ENCODE data around the gene CHIC2.
A peak's percentile ranks its signal among the peaks of the same experiment; 100 is the strongest.

The CHIC2 gene

GRCh38 chr4:54092405-54093323 is 28.3 kb upstream of the CHIC2 start:
- DNase-seq: no peak

DNA sequence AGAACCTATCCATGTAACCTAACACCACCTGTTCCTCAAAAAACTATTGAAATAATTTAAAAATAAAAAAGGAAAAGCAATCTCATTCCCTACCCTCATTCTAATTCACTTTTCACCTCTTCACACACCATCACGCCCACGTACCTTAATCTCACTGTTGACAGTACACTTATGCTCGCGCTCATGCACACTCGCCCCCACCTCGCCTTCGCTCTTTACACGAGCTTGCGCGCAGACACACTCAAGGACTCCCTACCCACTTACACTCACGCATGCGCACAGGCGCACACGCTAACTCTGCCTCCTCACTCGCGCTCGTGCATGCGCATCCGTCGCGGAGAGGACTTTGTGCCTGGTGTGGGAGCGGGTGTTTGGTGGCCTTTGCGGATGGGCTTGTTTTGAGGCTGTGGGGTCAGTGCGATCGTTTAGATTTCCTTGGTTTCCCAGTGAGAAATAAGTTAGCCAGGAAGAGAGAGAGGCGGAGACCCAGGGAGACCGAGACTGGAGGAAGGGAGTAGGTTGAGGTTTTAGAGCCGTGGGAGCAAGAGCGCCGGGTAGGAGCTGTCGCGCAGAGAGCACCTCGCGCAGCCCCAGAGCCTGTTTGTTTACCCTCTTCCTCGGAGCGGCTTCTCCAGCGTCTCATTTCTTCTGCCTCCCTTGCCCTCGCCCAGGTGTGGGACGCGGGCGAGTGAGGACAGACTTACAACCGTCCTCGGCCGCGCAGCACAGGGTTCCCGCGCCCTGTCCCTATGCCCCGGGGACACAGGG is 27.4 kb upstream of the CHIC2 start:
- DNase-seq: peak; percentile 21

DNA sequence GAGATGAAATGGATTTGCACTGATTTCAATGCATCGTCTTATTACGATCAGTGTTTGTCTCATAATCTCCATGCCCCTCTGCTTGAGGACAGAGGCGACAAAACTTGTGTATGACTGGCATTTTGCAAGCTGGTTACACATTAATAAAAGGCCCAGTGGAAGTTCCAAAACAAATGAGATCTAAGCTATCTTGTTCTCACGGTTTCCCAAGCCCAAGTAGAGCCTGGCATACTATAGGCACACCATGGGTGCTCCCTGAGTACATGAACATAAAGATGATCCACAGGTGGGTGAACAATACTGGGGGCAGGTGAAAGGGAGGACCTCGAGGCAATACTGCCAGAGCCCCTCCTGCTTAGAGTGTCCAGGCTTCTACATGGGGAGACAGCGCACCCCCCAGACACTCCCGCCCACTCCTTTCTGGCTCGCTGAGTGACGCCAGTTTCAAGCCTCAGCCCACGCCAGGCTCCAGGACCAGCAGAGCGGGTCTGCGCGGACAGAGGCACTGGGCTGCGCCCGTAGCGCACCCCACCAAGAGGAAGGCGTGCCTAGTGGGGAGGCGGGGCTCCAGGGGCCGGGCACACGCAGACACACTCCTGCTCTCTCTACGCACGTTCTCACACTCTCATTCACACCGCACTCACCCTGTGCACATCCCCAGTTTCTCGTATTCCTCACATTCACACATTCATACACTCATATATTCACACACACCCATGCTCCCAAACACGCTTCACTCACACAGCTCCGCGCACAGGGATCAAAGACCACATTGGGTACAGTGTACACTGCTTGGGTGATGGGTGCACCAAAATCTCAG is 26.6 kb upstream of the CHIC2 start:
- DNase-seq: no peak

DNA sequence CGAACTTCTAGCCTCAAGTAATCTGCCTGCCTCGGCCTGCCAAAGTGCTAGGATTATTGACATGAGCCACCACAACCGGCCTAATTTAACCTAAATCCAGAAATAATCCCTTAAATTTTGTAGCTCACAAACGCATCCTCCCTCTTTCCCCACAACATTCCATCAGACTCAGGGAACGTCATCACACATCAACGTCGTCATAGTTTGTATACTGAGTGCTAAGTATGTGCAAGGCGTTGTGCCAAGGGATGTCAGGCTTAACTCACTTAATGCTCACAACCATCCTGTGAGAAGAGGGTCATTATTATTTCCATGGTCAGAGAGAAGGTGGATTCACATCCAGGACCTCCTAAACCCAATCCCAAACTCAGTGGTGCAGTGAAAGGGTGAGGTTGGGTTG is 26.0 kb upstream of the CHIC2 start:
- no peak for DNase-seq

DNA sequence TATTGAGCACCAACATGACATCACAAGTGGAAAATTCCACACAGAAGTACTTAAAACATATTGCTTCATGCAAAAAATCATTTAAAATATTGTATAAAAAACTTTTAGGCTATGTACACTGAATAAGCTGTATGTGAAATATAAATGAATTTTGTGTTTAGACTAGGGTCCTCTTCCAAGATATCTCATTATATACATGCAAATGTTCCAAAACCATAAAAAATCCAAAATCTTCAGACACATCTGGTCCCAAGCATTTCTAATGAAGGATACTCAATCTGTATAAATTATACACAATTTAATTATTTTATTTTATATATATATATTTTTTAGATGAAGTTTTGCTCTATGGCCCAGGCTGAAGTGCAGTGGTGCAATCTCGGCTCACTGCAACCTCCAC is 25.5 kb upstream of the CHIC2 start:
- no peak for DNase-seq

- DNase-seq: no peak
These were observed 20.9 kb upstream of the CHIC2 start for GRCh38 chr4:54085284-54085683.

DNA sequence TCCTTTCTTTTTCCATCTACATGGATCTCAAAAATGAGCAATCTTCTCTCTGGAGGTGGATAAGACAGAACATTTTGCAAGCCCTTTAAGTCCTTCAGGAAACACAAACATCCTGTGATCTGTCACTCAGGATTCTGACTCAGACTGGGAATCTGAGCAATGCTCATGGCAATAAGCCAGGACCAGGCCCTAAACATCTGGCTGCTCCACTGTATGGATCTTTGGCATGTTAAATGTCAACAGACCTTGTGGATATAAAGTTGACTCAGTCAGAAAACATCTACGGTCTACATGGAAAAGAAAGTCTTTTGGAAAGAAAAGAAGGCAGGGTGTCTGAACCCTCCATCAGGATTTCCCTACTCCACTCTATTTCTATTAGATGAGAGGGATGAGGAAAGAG is 17.8 kb upstream of the CHIC2 start:
- DNase-seq: no peak

- DNase-seq: no peak
These were observed 13.4 kb upstream of the CHIC2 start for GRCh38 chr4:54077812-54078211.

DNA sequence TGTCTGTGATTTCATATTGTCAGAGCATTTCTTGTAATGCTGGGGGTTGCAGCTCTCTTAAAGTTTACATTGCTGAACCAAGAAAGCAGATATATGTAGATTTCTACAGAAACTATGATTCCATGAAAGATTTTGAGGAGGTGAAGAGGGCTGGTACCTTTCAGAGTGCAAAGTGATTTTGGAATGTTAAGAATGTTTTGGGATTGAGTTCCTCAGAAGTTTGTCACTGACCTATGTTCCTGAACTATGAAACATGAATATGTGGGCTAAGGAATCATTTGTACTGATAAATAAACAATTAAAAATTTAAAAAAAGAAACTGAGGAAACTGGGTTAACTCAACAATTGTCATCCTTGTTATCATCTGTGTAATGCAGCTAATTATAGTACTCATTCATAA is 12.3 kb upstream of the CHIC2 start:
- DNase-seq: no peak

DNA sequence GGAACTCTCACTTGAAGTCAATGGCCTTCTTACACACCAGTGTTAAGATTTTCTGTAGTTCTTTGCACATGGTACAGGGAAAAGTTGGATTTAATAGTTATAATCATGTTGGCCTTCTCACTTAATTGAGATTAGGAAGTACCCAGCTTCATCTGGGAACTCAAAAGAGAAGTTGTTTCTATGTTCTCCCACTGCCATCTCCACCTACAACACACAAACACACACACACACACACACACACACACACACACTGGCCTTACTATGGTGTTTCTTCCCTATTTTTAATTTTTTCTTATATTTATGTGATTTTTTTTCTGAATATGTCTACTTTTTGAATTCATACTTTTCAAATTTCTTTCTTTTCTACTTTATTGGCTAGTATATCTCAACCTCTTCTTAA is 10.0 kb upstream of the CHIC2 start:
- no peak for DNase-seq

DNA sequence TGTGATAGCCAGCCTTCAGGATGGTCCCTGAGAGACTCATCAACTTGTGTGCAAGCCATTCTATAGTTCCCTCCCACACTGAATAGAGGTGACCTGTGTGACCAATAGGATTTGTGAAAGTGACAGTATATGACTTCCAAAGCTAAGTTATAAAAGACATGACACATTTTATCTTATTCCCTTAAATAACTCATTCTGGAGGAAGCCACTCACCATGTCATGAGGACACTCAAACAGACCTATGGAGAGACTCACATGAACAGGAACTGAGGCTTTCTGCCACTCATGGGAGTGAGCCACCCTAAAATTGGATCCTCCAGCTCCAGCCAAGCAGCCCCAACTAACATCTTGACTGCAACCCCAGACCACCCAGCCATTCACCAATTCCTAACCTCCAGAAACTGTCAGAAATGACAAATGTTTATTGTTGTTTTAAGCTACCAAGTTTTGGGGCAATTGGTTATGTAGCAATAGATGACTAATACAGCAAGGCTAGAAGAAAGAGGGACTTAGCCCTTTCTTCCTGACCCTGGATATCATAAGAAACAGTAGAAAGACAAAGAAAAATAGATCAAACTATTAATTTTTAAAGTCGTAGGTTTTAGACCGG is 9.0 kb upstream of the CHIC2 start:
- DNase-seq: no peak

DNA sequence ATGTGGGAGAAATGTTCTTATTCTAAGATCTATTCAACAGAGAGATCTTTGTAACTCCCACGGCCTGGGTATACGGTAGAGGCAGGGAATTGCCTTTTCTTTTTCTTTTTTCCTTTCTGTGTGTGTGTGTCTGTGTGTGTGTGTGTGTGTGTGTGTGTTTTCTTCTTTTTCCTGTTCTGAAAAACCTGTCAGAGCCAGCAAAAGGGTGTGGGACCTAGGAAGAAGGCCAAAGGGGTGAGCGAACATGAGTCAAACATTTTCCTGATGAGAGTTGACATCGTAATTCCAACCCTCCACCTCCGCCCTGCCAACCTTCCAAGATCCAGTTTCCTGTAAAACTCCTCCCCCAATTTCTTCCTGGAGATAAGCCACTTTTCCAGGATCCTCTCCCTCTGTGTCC is 2.8 kb upstream of the CHIC2 start:
- DNase-seq: no peak

- no peak for DNase-seq
These were observed 2.3 kb upstream of the CHIC2 start for GRCh38 chr4:54066718-54067129.

GRCh38 chr4:54066088-54066415 is 1.6 kb upstream of the CHIC2 start:
- no peak for DNase-seq

DNA sequence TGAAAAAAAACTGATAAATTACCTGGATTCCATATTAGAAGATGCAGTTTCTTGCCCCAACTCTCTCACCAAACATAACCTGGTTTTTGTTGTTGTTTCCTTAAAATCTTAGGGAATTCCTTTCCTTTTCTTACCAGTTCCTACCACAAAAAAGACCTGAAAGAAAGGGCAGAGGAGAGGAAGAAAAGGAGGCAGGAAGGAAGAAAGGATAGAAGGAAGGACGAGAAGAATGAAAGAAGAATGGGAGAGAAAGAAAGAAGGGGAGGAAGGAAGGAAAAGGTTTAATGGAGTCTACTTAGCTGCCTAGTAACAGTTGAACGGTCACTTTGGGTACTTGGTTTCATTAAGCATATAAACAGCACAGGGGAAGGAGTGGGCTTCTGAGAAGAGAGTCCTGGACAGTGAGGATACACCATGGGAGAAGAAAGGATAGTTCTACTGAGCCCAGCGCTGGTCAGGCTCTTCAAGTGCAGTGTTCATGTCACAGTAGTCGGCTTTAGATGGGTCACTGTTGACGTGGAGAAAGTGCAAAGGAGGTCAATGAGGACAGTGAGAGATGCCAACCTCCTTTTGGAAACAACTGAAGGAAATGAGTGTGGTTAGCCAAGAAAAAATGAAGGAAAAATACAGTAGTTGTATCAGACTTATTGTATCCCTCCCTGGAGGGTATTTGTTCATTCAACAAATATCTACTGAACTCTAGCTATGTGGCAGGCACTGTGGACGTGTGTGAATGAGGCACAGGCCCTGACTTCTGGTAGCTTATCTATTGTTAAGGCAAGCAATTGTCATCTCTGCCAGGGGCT is 1.1 kb upstream of the CHIC2 start:
- DNase-seq: no peak

GRCh38 chr4:54063737-54064316 is 578 bp downstream of the CHIC2 start:
- DNase-seq: no peak

GRCh38 chr4:54063229-54063628 is 1.2 kb downstream of the CHIC2 start:
- no peak for DNase-seq

GRCh38 chr4:54062392-54062791 is 2.0 kb downstream of the CHIC2 start:
- no peak for DNase-seq

DNA sequence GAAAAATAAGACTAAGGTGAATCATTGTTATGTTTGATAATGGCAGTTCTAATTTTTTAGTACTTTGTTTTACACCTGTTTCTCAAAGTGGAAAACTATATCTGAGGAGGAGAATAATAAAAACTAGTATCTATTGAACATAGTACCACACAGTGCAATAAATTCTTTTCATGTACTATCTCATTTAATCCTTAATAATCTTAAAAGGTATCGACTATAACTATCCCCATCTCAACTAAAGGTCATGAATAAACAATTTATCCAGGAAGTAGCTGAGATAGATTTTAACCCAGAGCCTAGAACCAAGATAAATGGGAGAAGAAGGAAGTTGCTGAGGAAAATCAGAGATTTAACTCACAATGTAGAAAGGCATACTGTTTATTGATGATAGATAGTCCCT is 2.5 kb downstream of the CHIC2 start:
- DNase-seq: no peak

DNA sequence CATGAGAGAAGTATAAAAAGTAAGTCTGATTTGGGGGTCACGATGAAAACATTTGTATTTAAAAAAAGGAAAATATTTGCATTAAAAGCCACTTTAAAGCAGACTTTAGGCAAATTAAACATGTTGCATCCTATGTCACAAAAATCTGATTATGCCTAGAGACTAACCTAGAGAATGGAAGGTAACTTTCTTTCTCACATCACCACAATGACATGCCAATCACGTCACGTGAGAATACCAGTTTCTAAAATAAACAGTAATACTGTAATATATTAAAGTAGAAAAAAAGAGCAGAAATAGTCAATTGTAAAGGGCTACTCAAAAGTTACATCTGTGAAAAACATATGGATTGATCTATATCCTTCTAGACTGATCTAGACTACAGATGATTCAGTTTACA is 3.3 kb downstream of the CHIC2 start:
- no peak for DNase-seq

DNA sequence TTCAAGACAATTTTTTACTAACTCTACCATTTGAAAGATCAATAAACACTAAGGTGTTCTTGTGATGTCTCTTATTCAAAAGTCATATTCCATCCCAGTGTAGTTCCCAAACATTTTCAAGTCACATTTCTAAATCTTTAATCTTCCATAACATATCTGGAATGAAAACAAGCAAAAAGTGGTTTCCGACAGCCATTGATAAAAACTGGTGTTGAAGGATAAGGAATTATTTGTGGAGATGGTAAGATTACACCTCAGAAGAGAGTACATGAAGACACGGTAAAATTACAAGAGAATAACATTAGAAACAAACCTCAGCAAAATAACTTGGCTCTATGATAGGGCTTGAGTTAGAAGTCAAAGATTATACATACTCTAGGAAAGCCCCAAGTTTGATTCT is 4.3 kb downstream of the CHIC2 start:
- DNase-seq: no peak

DNA sequence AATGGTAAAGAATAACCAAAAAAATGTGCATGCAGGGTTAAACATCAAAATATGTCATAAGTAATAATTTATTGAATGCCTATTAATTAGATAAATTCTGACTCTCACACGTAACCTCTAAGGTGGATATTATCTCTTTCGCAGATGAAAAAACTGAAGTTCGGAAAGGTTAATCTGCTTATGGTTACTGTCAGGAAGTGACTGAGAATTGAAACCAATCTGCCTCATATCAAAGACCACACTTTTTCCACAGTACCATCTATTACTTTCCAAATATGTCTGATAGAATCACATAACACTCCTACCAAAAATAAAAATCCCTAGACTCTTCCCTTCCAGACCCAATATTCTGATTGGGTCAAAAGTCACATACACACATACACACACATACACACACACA is 6.2 kb downstream of the CHIC2 start:
- DNase-seq: no peak

Measured in NCI-H1694 treated with DMSO at 0.1 percent for 48 hours (cell line).